Measurements from ENCODE around the gene NPTXR.

GRCh38 chr22:38850941-38851849, 7.4 kb upstream of the NPTXR start:
- TF ChIP-seq CTCF (IDR thresholded peaks at IDR 0.05) (no peak), NFYB (CRISPR knock-in tag; conservative IDR thresholded peaks at IDR 0.05; ENCODE audit: low read depth) (no peak), RORB (CRISPR knock-in tag; IDR thresholded peaks at IDR 0.05) (no peak), MAX (CRISPR knock-in tag; IDR thresholded peaks at IDR 0.05) (no peak), GABPB1 (CRISPR knock-in tag; IDR thresholded peaks at IDR 0.05) (no peak), ZSCAN18 (CRISPR knock-in tag; IDR thresholded peaks at IDR 0.05) (no peak), AFF4 (CRISPR knock-in tag; IDR thresholded peaks at IDR 0.05; ENCODE audit: borderline replicate concordance) (no peak), CREB1 (CRISPR knock-in tag; IDR thresholded peaks at IDR 0.05) (no peak), KAT7 (CRISPR knock-in tag; IDR thresholded peaks at IDR 0.05; ENCODE audit: borderline replicate concordance) (no peak), CREM (CRISPR knock-in tag; IDR thresholded peaks at IDR 0.05) (no peak), ESRRA (CRISPR knock-in tag; IDR thresholded peaks at IDR 0.05; ENCODE audit: borderline replicate concordance) (no peak)

Data from WTC11 (cell line).